HFFc6 (cell line): ENCODE results near the gene LSAMP. TPM values are rescaled to one million over a fixed set of nuclear protein-coding genes. Genes with fewer than 3 reads are reported as not detected.

Experiments
- DNase-seq: peaks from one replicate; pipeline ENCODE4 v3.0.0-alpha.2; 2018
- H3K27ac Mint-ChIP-seq: 2 replicates; pipeline ENCODE4 v1.8.0; 2020; ENCODE audit warnings: mild to moderate bottlenecking, mixed read lengths
- H3K27me3 Mint-ChIP-seq: 2 replicates; pipeline ENCODE4 v1.8.0; 2021; ENCODE audit warnings: mild to moderate bottlenecking, moderate library complexity, mixed read lengths; ENCODE audit not compliant: insufficient read depth
- H3K36me3 Mint-ChIP-seq: 2 replicates; pipeline ENCODE4 v1.8.0; 2021; ENCODE audit warnings: low read depth, mixed read lengths
- H3K4me1 Mint-ChIP-seq: 2 replicates; pipeline ENCODE4 v1.8.0; 2020; ENCODE audit warnings: low read depth, mixed read lengths
- H3K4me3 Mint-ChIP-seq: 2 replicates; pipeline ENCODE4 v1.8.0; 2020; ENCODE audit warnings: mild to moderate bottlenecking, moderate library complexity, mixed read lengths
- H3K9me3 Mint-ChIP-seq: 2 replicates; pipeline ENCODE4 v1.8.0; 2020; ENCODE audit warnings: mild to moderate bottlenecking, mixed read lengths
- CTCF ChIP-seq: fragments of 200-600 bp; sonication (generic); IDR thresholded peaks from 2 replicates; pipeline ENCODE4 v1.5.0; 2021; ENCODE audit warnings: antibody characterized with exemption, mild to moderate bottlenecking
- total RNA-seq, 6 experiments: library from RNA; stranded (reverse); fragmentation: NEBNext Ultra II Directional; extraction: Animal tissue kit (Norgen Biotek cat#: 25700); gene quantifications; 2 replicates in 1 of 6; 3 replicates in 5 of 6; pipeline ENCODE4 v1.2.3, GENCODE V29; 2021

LSAMP gene
- total RNA-seq, 6 experiments from 2014 or later: not detected

- no peaks in the 10 kb centered on the region for H3K9me3 Mint-ChIP-seq
- TF ChIP-seq CTCF: no peak
- no peaks in the 10 kb centered on the region for H3K36me3 Mint-ChIP-seq
- no peak overlapping the region for H3K27ac Mint-ChIP-seq
- no peaks in the 10 kb centered on the region for H3K27me3 Mint-ChIP-seq
- peaks cover 4% of the 10 kb centered on the region; the same call in 1 of the 2 replicates for H3K4me1 Mint-ChIP-seq
- no peak overlapping the region for H3K4me3 Mint-ChIP-seq
- no peak for DNase-seq
These were observed 417.1 kb downstream of the LSAMP start for GRCh38 chr3:116028157-116028556.

- no peak overlapping the region for H3K4me3 Mint-ChIP-seq
These were observed 424.3 kb downstream of the LSAMP start for GRCh38 chr3:116020989-116021388.

GRCh38 chr3:116020495-116020894 is 424.8 kb downstream of the LSAMP start:
- TF ChIP-seq CTCF: no peak
- H3K4me1 Mint-ChIP-seq: peaks cover 21% of the 10 kb centered on the region
- no peak overlapping the region for H3K4me3 Mint-ChIP-seq
- DNase-seq: no peak
- no peaks in the 10 kb centered on the region for H3K9me3 Mint-ChIP-seq
- H3K27me3 Mint-ChIP-seq: no peaks in the 10 kb centered on the region
- H3K36me3 Mint-ChIP-seq: no peaks in the 10 kb centered on the region
- H3K27ac Mint-ChIP-seq: no peak overlapping the region; the same call in 1 of the 2 replicates

More at GRCh38 chr3:116020989-116021388, 424.3 kb downstream of the LSAMP start:
- no peaks in the 10 kb centered on the region for H3K27me3 Mint-ChIP-seq
- no peak overlapping the region for H3K27ac Mint-ChIP-seq
- DNase-seq: no peak
- no peaks in the 10 kb centered on the region for H3K36me3 Mint-ChIP-seq
- H3K4me1 Mint-ChIP-seq: peaks cover 21% of the 10 kb centered on the region
- TF ChIP-seq CTCF: no peak
- H3K9me3 Mint-ChIP-seq: no peaks in the 10 kb centered on the region

GRCh38 chr3:116019254-116019763 is 426.0 kb downstream of the LSAMP start:
- no peak for TF ChIP-seq CTCF
- Mint-ChIP-seq H3K4me3 (no peak overlapping the region), H3K9me3 (no peaks in the 10 kb centered on the region), H3K4me1 (peaks cover 21% of the 10 kb centered on the region), H3K27me3 (no peaks in the 10 kb centered on the region), H3K36me3 (no peaks in the 10 kb centered on the region), H3K27ac (no peak overlapping the region)
- no peak for DNase-seq

GRCh38 chr3:116018646-116019045 is 426.6 kb downstream of the LSAMP start:
- Mint-ChIP-seq H3K27me3 (no peaks in the 10 kb centered on the region), H3K4me1 (peaks cover 21% of the 10 kb centered on the region), H3K27ac (no peak overlapping the region), H3K36me3 (no peaks in the 10 kb centered on the region), H3K4me3 (no peak overlapping the region), H3K9me3 (no peaks in the 10 kb centered on the region)
- TF ChIP-seq CTCF: no peak
- peak; percentile 12 for DNase-seq

- Mint-ChIP-seq H3K27ac (no peak overlapping the region), H3K4me1 (peaks cover 20% of the 10 kb centered on the region), H3K36me3 (no peaks in the 10 kb centered on the region), H3K9me3 (no peaks in the 10 kb centered on the region), H3K4me3 (no peak overlapping the region), H3K27me3 (no peaks in the 10 kb centered on the region)
- no peak for DNase-seq
- no peak for TF ChIP-seq CTCF
These were observed 429.4 kb downstream of the LSAMP start for GRCh38 chr3:116015931-116016330.
